ENCODE results near the gene ANKRD18B.
"Not testable (repeated sequence)": the region's sequence is repeated elsewhere in the genome, so short reads cannot be mapped to it uniquely, and the experiment has no call there.

The ANKRD18B gene

DNA sequence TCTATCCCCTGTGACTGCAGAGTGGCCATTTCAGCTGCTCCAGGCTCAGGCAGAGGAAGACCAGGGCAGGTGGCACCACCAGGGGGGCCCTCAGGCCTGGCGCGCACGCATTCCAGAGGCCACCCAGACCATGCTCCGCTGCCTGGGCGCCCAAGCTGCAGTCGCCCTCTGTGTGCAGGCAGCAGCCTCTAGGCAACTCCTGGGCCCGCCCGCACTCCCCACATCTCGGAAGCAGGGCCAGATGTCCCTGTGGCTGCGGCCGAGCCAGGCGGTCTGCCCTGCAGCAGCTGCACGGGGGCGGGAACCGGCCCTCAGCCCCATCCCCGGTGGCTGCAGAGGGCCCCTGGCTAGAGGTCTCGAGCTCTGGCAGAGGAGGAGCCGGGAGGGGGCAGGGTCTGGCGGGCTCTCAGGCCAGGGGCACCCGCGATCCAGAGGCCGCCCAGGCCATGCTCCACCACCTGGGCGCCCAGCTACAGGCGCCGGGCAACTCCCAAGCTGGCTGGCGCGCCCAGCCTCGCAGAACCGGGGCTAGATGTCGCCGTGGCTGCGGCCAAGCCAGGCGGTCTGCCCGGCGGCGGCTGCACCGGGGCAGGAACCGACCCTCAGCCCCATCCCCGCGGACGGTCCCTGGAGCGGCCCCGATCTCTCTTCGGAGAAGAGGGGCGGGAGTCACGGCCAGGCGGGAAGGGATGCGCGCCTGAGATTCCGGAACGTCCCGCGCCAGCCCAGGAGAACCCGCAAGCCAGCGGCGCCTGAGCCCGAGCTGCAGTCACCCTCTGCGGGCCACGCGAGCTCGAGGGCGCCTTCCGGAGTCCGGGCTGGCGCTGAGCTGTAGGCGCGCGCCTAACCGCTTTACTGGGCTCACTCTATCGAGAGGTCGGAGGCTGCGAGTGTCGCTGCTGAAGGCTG, at the start of gene ANKRD18B:
ANKRD18B (plus strand) TSS at position 855 of the 909 bp plus-strand sequence. CDS start 239 bp downstream, outside the sequence.
- DNase-seq (ENCODE audit: low read depth): peak; percentile 57

DNA sequence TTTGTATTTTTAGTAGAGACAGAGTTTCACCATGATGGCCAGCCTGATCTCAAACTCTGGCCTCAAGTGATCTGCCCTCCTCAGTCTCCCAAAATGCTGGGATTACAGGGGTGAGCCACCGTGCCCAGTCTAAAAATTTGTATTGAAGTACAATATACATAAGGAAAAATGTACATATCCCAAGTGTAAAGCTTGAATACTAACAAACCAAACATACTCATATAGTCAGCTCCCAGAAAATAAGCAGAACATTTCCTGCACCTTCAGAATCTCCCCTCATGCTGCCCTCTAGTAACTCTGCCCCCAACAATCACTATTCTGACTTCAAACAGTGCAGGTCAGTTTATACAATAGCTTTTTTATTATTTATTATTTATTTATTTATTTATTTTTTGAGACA, 48.7 kb upstream of the ANKRD18B start:
- DNase-seq (ENCODE audit: low read depth): no peak

DNA sequence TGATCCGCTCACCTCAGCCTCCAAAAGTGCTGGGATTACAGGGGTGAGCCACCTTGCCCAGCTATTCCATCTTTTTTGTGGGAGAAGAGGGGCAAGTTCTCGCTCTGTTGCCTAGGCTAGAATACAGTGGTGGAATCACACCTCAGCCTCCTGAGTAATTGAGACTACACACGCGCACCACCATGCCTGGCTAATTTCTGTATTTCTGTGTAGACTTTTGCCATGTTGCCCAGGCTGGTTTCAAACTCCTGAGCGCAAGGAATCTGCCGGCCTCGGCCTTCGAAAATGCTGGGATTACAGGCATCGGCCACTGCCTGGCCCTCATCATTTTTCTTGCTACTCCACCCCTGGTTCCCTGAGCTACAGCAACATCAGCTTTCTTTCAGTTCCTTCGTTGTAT, 47.5 kb upstream of the ANKRD18B start:
- DNase-seq (ENCODE audit: low read depth): no peak

DNA sequence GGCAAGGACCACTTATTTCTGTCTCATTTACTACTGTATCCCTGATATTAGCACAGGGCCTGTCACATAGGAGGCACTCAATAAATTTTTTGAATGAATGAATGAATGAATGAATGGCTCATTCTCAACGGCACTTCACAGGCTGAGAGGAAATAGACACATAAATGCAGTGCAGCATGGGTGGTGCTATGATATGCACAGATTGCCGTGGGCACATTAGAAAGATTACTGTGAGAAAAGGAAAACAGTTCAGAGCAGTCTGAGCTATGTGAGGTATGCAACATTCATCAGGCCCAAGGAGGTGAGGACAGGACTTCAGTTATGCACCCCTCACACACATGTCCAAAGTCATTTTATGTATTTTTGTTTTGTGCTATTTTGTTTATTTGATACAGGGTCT, 43.9 kb upstream of the ANKRD18B start:
- no peak for DNase-seq (ENCODE audit: low read depth)

DNA sequence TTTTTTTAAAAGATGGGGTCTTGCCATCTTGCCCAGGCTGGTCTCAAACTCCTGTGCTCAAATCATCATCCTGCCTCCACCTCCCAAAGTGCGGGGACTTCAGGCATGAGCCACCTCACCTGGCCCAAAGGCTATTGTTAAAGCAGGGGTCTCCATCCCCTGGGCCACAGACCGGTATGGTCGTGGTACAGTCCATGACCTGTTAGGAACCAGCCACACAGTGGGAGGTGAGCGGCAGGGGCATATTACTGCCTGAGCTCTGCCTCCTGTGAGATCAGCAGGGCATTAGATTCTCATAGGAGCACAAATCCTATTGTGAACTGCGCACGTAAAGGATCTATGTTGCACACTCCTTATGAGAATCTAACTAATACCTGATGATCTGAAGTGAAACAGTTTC, 43.1 kb upstream of the ANKRD18B start:
- no peak for DNase-seq (ENCODE audit: low read depth)

DNA sequence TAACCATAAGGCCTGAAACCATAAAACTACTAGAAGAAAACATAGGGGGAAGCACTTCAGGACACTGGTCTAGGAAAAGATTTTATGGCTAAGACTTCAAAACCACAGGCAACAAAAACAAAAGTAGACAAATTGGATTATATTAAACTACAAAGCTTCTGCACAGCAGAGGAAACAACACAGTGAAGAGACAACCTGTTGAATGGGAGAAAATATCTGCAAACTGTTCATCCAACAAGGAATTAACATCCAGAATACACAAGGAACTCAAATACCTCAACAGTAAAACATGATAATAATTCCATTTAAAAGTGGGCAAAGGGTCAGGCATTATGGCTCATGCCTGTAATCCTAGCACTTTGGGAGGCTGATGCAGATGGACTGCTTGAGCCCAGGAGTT, 38.7 kb upstream of the ANKRD18B start:
- not testable (repeated sequence) for DNase-seq (ENCODE audit: low read depth)

DNA sequence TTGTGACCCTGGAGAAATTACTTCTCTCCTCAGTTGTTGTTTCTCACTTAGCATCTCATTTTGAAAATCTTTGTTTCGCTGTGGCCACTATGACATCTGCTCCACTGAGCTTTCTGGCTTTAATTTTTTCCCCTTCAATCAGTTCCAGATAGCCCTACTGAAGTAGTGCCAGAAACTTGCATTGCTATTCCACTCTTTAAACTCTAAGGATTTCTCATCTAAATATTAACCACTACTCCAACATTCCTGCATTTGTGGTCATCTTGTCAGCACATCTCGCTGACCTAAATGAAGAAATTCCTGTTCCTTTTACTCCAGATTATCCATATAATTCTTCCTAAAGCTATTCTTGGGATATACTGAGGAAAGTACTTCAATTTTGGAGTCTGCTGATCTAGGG, 35.0 kb upstream of the ANKRD18B start:
- peak; percentile 83 for DNase-seq (ENCODE audit: low read depth)

DNA sequence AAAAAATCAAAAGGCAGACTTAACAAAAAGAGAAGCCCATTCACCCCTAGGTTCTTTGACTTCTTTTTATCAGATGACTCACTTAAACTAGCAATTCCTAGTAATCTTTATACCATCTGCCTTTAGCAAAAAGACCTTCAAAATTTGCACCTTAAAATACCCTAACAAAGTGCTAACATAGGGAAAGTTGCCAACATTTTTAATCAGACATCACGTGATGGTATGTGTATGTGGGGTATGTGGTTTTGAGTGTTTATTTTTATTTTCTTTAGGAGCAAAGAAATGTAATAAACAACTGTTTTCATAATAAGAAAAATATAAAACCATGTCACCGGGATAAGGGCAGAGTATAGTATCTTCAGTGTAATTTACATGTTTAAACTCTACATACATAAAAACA, 30.2 kb upstream of the ANKRD18B start:
- not testable (repeated sequence) for DNase-seq (ENCODE audit: low read depth)

DNA sequence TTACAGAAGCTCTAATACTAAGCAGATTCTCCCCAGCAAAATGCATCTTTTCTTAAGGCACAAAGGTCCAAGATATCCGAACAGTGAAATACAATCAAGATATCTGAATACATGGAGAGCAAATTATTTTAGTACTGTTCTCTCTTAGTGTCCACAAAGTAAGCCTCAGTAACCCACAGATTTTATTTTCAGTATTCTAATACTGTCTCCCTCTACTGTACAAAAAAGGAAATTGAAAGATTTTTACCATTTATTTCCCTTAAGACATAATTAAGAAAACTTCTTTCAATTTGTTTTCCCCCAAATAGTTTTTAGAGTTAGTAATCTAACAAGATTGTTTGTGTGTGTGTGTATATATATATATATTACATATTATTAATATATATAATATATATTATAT, 25.7 kb upstream of the ANKRD18B start:
- DNase-seq (ENCODE audit: low read depth): no peak

DNA sequence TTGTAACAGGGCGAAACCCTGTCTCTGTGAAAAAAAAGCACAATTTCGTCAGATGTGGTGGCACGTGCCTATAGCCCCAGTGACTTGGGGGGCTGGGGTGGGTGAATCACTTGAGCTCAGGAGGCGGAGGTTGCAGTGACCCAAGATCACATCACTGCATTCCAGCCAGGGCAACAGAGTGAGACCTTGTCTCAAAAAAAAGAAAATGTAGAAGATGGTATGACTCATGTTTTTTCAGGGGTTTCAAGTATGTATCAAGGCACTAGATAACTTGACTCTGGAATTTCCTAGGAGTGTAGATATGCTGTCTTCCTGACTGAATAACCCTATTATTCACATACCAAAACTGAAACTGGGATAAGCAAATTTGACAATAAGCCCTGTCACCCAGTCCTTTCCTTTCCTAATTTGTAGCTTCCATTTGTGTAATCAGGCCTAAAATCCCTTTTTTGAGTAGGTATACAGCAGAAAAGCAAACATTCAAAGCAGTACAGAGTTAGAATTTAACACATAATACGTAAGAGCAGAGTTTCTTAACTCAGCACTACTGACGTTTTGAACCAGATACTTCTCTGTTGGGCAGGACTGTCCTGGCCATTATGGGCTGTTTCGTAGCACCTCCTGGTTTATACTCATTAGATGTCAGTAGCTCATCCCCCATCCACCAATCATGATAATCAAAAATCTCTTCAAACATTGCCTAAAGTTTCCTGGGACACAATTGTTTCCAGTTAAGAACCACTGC, 17.3 kb upstream of the ANKRD18B start:
- DNase-seq (ENCODE audit: low read depth): peak; percentile 90

DNA sequence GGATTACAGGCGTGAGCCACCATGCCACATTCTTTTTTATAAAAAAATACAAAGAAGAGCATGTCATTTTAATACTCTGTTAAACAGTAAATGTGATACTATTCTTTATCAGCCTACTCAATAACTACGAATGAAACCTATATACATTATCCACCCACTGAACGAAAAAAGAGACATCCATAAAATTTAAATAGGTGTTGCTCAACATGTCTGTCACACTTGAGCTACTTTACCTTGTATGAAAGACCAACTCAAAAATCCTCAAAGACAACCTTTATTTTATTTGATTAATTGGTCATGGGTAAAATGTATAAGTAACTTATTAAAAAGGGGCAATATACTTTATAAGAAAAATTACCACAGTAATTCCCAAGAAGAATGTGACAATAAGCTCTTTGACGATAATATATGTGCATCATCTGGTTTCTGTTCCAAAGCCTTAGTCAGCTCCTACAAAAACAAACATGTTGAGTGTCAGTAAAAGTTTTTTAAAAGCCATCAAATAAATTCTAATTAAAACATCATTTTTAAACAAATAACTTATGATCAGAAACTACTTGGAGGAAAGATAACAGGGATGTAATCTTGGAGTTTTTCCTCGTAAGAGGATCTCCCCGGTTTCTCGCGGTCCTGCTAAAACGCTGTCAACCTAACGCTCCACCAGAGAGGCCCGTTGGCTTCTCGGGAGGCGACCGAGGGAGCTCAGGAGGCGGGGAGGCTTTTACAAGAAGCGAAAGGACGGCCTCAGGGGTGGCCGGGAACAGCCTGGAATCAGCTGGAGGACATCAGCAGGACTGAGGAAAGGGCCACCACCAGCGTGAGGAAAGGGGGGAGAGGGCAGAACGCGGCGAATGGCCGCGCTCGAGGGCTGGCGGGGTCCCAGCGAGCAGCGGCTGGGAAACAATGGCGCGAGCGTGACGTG, 13.5 kb upstream of the ANKRD18B start:
- peak; percentile 62 for DNase-seq (ENCODE audit: low read depth)

DNA sequence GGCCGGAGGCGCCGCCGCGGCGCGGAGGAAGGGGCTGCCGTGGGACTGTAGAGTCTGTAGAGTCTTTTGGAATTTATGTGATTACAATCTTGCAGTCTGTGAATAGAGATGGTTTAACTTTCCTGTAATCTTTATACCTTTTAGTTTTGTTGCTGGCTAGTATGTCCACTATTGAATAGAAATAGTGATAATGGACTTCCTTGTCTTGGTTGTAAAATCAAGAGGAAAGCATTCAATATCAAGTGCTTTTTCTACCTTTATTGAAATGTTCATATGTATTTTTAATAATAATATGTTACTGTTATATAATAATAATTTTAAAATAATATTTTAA, 12.9 kb upstream of the ANKRD18B start:
- not testable (repeated sequence) for DNase-seq (ENCODE audit: low read depth)

DNA sequence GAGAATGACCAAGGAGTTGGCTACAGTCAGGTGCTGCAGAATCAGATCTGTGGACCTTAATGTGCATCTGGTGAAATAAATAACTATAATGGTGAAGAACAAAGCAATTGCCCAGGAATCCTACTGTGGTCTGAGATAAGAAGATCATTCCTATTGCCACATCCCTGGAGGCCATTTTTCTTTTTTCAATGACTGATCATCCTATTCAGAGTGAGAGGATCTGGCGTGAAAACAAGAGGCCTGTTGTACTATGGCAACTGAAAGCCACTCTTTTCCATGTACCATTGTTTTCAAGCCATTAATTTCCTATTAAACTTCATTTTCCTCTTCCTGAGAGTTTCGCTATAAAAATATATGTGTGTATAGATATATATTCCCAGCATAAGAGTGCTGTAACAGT, 11.5 kb upstream of the ANKRD18B start:
- DNase-seq (ENCODE audit: low read depth): not testable (repeated sequence)

DNA sequence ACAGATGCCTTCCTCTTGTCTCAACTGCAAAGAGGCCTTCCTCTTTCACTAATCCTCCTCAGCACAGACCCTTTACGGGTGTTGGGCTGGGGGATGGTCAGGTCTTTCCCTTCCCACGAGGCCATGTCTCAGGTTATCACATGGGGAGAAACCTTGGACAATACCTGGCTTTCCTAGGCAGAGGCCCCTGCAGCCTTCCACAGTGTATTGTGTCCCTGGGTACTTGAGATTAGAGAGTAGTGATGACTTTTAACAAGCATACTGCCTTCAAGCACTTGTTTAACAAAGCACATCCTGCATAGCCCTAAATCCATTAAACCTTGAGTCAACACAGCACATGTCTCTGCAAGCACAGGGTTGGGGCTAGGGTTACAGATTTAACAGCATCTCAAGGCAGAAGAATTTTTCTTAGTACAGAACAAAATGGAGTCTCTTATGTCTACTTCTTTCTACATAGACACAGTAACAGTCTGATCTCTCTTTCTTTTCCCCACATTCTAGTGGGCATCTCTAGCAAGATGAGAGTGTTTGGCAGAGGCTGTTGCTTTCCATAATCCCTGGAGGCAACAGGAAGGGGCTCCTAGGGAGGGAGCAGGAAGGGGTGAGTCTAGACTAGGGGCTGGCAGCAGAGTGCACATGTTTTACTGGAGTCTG, 8.6 kb upstream of the ANKRD18B start:
- not testable (repeated sequence) for DNase-seq (ENCODE audit: low read depth)

DNA sequence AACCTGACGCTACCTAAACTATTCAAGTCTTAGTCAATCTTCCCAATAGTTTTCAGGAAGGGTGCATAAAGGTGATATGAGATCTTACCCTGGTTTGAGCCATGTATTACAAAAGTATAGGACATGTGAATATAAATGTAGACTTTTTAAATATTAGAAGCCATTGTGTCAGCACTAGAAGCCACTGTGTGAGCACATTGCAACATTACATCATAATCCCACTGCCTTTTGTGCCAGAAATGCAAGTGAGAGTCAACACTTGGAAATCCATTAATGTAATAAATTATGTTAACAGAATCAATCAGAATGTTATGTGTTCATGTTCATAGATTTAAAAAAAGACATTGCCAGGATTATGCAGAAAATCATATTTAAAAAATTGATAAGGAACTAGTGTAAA, 7.7 kb upstream of the ANKRD18B start:
- not testable (repeated sequence) for DNase-seq (ENCODE audit: low read depth)

DNA sequence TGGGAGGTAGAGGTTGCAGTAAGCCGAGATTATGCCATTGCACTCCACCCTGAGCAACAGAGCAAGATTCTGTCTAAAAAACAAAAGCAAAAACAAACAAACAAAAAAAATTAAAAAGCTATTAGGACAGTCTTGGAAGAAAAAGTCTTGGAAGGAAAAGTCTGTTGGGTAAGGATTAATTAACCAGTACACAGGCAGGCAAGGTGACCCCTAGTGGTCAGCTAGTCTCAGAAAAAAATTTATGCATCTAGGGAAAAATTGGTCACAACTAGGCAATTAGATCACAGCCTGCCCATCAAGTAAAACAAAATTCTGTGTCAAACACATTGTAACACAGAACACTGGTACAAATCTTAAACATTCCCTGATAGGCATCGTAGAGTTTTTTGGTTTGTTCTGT, 6.7 kb upstream of the ANKRD18B start:
- DNase-seq (ENCODE audit: low read depth): peak; percentile 60

DNA sequence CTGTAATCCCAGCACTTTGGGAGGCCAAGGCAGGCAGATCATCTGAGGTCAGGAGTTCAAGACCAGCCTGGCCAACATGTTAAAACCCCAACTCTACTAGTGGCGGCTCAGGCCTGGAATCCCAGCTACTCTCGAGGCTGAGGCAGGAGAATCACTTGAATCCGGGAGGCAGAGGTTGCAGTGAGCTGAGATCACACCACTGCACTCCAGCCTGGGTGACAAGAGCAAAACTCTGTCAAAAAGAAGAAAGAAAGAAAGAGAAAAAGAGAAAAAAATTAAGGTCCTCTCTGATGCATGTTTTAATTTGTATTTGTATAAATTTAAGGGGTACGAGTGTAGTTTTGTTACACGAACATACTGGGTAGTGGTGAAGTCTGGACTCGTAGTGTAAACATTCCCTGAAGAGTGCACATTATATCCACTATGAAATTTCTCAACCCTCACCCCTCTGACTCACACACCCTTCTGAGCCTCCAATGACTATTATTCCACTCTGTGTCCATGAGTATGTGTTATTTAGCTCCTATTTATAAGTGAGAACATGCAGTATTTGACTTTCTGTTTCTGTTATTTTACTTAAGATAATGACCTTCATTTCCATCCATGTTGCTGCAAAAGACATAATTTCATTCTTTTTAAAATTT, 6.0 kb upstream of the ANKRD18B start:
- DNase-seq (ENCODE audit: low read depth): peak; percentile 63

DNA sequence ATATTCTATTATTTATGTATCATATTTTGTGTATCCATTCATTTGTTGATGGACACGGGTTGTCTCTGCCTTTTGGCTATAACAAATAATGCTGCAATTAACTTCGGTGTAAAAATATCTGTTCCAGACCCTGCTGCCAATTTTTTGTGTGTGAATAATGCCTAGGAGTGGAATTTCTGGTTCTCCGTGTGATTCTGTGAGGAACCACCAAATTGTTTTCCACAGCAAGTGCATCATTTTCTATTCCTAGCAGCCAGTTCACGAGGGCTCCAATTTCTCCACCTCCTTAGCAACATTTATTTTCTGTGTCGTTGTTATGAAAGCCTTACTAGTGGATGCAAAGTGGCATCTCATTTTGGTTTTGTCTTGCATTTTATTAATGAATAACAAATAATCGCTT, 2.2 kb upstream of the ANKRD18B start:
- not testable (repeated sequence) for DNase-seq (ENCODE audit: low read depth)

DNA sequence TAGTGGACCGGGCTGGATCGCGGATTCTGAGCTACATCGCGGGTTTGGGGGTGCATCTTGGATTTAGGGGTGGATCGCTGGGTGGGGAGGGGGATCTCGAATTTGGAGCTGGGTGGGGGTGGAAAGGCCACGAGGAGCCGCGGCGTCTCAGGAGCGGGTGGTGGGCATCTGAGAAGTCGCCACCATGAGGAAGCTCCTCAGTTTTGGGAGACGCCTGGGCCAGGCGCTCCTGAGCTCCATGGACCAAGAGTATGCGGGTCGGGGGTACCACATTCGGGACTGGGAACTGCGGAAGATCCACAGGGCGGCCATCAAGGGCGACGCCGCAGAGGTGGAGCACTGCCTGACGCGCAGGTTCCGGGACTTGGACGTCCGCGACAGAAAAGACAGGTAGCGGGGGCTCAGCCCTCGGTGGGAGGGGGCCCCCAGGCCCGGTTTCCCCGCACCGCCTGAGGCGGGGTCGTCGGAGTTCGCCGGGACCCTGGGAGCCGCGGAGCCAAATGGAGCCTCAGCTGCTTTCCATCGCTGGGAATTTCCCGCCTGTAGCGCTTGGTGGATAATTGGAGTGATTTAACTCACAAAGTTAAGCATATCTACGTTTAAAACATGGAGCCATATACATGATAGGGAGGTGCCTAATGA, 376 bp downstream of the ANKRD18B start:
- no peak for DNase-seq (ENCODE audit: low read depth)

DNA sequence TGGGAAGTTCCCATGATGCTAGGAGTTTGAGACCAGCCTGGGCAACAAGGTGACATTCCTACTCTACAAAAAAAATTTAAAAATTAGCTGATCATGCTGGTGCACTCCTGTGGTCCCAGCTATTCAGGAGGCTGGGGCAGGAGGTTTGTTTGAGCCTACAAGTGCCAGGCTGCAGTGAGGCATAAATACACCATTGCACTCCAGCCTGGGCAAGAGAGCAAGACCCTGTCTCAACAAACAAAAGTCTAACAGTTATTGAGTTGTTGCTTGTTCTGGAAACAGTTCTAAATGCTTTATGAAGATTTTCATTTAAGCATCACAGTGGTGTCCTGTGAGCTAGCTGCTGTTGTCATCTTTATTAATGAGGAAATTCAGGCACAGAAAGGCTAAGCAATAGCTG, 4.0 kb downstream of the ANKRD18B start:
- not testable (repeated sequence) for DNase-seq (ENCODE audit: low read depth)

DNA sequence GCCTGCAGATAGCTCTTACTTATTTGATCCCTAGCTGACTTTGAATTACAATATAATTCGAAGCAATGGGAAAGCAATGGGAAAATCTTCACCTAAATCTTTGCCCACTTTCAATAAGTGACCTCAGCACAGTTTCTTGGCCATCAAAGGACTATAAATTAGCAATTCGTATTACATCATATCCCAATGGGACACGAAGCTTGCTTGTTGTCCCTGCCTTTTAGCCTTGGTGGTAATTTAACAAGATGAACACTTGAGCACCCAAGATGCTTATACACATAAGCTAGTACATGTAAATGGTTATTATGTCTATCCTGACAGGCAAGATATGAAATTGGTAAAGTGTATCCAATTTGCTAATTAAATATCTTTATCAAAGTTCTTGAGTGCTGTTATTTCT, 9.9 kb downstream of the ANKRD18B start:
- not testable (repeated sequence) for DNase-seq (ENCODE audit: low read depth)

Data from fibroblast of gingiva (primary cell).